Hematopoietic multipotent progenitor cell treated with erythropoietin and hydrocortisone succinate and interleukin-3 and kit ligand, for 17 days (in vitro differentiated cells): ENCODE results near the gene RIMS4.
"Not testable (repeated sequence)": the region's sequence is repeated elsewhere in the genome, so short reads cannot be mapped to it uniquely, and the experiment has no call there.

Source experiments
- DNase-seq: peaks from one replicate; pipeline ENCODE4 v3.0.0-alpha.2; 2015; ENCODE audit warnings: low spot score

RIMS4 gene

GRCh38 chr20:44795836-44796235 is 14.5 kb downstream of the RIMS4 start:
- no peak for DNase-seq

- DNase-seq: no peak
Measured at GRCh38 chr20:44792796-44793195, 17.6 kb downstream of the RIMS4 start.

DNA sequence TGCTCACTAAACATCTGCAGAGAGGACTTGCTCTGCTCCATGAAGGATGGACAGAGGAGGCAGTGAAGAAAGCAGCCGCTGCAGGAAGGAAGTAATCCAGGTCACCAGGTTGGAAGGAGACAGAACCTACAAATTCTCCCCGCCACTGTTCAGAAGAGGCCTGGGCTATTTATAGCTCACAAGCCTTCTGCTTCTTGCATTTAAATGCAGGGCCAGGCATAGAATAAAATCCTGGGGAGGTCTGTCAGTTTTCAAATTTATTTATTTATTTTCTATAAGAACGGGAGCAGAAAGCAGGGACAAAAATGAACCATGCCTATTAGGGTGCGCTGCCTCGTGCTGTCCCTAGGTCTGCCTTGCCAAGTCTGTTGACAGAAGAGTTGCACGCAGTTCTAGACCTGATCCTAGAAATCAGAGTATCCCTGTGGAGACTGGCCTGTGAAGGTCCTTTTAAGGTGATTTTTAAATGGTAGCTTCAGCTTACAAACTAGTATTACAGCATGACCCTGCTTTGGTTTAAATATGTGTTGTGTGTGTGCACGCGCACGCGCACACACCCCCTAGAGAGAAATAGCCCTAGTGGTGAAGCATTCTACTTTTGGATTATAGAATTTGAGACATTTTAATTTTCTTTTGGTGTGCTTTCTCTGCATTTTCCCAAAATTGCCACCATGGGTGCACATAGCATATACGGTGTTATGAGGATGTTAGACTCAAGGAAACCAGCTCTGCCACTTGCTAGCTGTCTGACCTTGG is 19.5 kb downstream of the RIMS4 start:
- no peak for DNase-seq

- no peak for DNase-seq
Measured at GRCh38 chr20:44788706-44789456, 21.5 kb downstream of the RIMS4 start.

DNA sequence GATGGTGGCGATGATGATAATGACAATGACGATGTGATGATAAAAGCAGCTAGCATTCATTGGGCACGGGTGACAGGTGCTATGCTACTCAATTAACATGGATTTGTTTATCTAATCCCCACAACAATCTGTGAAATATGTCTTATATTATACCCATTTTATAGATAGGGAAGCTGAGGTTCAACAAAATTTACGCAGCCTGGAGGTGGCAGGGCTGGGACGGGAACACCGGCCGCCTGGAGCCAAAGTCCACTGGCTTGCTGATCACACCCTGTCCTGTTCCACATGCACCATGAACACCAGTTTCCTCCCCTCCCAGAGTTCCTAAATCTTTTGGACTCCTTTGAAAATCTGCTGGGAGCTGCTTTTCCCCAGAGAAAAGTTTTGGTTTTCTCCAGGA is 23.0 kb downstream of the RIMS4 start:
- DNase-seq: no peak

DNA sequence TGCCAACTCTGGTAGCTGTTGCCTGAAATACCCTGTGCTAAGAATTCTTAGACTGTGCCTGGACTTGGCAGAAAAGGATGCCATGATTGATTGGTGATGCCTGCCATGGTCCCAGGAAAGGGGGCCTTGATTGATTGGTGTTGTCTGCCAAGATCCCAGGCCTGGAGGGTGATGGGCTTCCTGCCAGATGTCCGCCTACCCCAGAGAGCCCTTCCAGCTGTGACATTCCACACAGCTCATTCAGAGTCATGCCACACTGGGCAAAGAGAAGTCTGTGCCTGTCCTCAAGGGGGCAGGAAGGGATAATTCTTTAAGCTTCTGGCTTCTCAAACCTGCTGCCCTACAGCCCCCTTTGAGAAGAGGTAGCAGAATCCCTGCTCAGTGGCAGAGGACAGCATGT is 24.6 kb downstream of the RIMS4 start:
- no peak for DNase-seq

- no peak for DNase-seq
Measured at GRCh38 chr20:44784688-44785087, 25.7 kb downstream of the RIMS4 start.

GRCh38 chr20:44781791-44782190 is 28.6 kb downstream of the RIMS4 start:
- no peak for DNase-seq

DNA sequence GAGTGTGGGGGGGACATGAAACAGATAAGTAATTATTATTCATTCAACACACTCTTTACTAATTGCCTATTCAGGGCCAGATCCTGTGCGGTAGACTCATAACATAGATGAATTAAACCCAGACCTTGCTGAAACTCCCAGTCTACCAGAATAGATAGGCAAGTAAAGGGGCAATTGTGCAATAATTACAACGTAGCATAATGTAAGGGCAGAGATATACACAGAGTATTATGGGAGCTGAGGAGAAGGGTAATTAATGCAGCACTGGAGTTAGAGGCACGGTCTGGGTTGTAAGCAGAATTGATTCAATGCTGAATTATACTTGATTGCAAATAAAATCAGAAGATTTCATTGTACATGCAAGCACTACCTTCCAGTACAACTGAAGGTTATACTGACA is 29.2 kb downstream of the RIMS4 start:
- DNase-seq: no peak

DNA sequence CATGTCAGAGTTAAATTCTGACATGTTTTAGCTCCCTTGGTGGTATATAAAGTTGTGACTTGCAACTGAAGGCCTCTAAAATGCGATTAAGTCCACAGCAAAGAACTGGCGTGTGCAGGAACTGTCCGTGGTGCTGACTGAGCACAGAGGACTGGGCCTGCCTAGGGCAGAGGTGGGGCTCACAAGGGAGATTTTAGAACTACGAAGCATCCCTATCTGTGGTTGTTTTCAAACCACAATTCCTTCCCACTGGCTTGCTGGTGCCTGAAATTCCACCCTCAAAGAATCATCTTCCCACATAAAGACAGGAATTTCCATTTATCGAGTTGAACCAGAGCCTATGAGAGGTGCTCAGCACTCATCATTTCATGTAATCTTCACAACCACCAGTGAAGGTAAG is 30.1 kb downstream of the RIMS4 start:
- DNase-seq: no peak

GRCh38 chr20:44776980-44777379 is 33.4 kb downstream of the RIMS4 start:
- DNase-seq: no peak

DNA sequence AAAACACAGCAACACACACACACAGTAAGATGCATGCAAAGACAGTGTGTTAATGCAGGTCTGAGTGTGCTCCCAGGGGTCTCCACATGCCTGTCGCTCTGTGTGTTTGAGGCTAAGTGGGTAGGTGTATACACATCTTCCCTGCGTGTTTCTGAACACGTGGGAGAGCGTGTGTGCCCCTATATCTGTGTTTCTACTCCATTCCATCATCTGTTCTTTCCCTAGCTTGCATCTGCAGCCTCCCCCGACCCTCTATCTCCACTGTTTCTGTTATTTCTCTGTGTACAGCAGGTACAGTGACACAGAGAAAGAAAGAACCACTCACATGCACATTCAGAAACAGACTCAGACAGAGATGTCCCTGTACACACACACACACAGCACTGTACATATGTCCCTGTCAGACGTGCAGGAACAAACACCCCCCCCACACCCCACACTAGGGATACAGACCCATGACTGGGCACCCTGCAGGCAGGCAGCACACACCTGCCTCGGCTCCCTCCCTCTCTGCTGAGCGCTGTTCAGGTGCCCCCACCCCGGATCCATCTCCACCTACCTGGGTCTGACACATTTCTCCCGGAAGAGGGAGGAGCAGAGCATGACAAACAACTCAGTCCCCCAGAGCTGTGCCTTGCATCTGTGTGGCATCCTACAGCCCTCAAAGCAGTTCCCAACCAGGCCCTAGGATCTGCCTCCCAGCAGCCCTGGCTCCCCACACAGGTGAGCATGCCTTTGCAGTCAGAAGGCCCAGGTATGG is 37.1 kb downstream of the RIMS4 start:
- DNase-seq: no peak

DNA sequence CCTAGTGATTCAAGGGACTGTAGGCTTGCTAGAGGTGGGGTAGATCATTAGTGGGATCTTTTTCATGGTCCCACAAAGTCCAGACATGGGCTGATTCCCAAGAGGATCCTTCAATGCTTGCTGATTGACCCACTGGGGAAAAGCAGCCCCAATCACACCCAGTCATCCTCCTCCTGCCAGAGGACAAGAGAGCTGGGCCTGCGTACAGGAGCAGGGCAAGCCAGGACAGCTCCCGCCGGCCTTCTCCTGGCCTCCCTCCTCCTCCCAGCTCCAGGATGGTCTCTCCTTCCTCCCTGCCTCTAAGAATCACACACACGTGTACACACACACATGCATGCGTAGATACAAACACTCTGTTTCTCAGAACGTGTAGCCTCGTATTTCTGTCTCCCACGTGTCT is 37.7 kb downstream of the RIMS4 start:
- no peak for DNase-seq

DNA sequence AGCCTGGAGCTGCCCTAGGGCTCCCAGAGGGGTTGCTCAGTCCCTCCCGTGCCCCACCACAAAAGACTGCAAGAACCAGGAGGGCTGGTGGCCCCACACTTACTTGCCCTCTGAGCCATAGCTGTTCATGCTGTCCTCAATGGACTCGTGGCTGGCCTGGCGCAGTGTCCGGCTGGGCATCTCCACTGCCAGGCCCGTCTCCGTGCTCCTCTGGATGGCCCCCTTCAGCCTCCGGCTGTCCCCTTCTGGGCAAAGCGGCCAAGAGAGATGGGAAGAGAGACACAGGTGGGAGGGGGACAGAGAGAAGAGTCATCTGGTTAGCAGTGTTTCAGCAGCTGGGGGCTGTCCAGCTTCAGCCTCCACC is 39.2 kb downstream of the RIMS4 start:
- no peak for DNase-seq

DNA sequence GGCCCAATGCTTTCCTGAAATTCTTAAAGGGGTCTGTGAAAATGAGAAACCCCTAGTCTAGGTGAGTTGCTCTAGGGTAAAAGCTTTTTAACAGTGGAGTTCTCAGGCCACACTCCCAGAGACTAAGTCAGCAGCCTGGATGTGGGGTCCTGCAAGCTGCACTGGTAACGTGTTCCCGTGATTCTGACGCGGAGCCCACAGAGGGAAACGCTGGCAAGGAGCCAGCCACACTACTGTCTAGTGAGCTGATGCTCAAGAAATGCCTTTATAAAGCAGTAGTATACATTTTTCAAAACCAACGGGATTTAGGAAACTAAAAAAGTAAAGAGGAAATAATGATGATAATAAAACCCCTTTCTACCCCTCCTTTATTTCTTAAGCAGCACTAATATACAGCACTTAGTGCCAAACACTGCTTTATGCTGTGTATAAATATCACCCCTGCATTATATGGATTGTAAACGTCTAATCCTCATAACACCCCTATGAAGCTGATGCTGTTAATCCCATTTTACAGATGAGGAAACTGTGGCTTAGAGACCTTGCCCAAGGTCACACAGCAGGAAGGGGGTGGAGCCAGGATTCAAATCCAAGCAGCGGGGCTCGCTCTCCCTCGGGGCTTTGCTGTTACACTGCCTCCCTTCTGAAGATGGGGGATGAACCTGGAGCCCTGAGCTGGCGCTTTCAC is 39.7 kb downstream of the RIMS4 start:
- no peak for DNase-seq

GRCh38 chr20:44769481-44769863 is 40.9 kb downstream of the RIMS4 start:
- DNase-seq: no peak

DNA sequence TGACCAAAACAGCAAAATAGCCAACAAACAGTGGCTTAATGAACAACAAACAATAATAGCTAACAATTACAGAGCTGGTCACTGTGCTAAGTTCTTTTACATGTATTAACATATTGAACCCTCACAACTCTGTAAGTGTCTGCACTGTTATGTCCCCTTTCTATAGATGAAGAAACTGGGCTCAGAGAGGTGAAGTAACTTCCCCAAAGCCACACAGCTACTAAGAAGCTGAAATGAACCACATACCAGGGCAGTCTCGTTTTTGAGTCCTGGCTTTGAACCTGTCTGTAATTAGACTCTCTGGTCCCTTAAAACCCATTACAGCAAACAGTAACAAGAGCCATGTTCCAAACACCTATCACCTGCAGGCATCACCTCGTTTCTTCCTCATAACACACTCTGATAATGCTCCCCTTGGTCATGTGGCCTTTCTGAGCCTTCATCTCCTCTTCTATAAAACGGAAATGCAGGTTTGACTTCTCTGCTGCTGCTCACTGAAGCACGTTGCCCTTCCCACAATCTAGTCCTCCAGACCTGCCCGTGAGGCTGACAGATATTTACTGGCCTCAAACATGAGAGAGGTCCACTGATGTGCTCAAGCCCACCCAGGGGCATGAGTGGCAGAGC is 41.4 kb downstream of the RIMS4 start:
- no peak for DNase-seq

DNA sequence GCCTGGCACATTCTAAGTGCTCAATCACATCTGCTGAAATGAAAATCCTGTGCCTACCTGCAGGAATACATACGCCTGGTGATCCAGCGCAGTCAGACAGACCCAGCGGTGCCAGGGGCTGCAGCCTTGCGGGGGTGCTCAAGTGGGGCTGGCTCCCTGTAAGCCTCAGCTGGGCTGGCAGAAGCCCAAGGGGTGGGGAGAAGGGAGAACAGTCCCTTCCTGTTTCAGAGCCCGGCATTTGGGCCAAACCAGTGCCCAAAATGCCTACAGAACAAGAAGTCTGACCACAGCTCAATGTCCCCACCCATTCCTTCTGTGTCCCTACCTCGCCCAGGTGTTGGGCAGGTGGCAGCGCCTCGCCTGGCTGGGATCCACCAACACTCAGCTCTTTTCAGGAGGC is 42.1 kb downstream of the RIMS4 start:
- no peak for DNase-seq

DNA sequence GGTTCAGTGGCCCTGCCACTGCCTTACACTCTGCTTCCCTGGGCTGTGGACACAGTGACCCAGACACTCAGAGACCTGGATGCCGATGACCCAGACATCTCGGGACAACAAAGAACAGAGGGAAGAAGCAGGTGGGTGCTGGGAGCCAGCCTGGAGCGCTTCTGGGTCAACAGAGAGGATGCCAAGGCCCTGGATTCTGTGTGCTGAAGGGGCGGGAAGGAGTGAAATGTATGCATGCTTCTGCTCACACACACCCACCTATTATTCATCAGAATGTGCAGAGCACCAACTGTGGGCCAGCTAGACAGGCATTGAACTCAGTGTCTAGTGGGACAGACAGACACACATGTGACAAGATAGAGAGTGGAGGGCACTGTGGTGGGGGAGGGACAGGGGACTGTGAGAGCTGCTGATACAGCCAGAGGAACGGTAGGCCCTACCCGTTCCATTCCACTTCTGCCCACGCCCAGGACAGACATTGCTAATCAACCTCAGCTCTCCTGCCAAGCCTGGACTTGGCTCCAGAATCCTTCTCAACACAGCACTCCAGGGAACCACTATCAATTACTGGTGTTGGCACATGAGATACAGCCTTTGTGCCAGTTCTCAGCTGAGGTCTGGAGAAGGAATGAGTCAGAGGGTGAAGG is 44.5 kb downstream of the RIMS4 start:
- DNase-seq: no peak

- no peak for DNase-seq
Measured at GRCh38 chr20:44765091-44765490, 45.3 kb downstream of the RIMS4 start.

DNA sequence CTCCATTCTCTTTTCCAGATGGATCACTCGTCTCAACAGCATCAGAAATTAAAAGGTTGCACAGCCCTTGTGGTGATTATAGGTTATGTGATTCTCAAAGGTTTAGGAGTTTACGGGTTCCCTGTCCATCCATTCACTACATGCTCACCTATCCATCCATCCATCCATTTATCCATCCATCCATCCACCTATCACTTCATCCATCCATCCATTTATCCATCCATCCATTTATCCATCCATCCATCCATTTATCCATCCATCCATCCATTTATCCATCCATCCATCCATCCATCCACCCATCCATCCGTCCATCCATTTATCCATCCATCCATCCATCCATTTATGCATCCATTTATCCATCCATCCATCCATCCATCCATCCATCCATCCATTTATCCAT is 46.5 kb downstream of the RIMS4 start:
- not testable (repeated sequence) for DNase-seq
